ENCODE data around the gene EME1.

DNA sequence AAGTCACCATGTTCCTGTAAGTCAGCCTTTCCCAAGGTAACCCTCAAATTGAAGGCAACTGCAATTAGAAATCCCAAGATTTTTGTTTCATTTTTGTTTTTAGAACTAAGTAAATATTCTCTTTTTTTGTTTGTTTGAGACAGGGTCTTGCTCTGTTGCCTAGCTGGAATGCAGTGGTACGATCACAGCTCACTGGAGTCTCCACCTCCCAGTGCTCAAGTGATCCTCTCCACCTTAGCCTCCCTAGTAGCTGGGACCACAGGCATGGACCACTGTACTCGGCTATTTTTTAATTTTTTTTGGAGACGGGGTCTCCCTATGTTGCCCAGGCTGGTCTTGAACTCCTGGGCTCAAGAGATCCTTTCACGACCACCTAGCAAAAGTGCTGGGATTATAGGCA lies 34.9 kb downstream of the EME1 start:
- no peak for TF ChIP-seq EZH2 (IDR thresholded peaks at IDR 0.05; ENCODE audit: borderline replicate concordance, insufficient read depth, low read length, poor library complexity, severe bottlenecking)
- TF ChIP-seq, protein P1, sequence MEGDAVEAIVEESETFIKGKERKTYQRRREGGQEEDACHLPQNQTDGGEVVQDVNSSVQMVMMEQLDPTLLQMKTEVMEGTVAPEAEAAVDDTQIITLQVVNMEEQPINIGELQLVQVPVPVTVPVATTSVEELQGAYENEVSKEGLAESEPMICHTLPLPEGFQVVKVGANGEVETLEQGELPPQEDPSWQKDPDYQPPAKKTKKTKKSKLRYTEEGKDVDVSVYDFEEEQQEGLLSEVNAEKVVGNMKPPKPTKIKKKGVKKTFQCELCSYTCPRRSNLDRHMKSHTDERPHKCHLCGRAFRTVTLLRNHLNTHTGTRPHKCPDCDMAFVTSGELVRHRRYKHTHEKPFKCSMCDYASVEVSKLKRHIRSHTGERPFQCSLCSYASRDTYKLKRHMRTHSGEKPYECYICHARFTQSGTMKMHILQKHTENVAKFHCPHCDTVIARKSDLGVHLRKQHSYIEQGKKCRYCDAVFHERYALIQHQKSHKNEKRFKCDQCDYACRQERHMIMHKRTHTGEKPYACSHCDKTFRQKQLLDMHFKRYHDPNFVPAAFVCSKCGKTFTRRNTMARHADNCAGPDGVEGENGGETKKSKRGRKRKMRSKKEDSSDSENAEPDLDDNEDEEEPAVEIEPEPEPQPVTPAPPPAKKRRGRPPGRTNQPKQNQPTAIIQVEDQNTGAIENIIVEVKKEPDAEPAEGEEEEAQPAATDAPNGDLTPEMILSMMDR (IDR thresholded peaks at IDR 0.05; ENCODE audit: poor library complexity, severe bottlenecking): no peak
- no peak for TF ChIP-seq POLR2AphosphoS5 (IDR thresholded peaks at IDR 0.05)
- no peak for TF ChIP-seq MXI1 (conservative IDR thresholded peaks at IDR 0.05; ENCODE audit: poor library complexity, severe bottlenecking)
- no peak for TF ChIP-seq EP300 (conservative IDR thresholded peaks at IDR 0.05; ENCODE audit: poor library complexity, severe bottlenecking)
- no peak for TF ChIP-seq REST (IDR thresholded peaks at IDR 0.05; ENCODE audit: borderline replicate concordance)
- no peak for TF ChIP-seq RAD21 (conservative IDR thresholded peaks at IDR 0.05)
- no peak for TF ChIP-seq TAF1 (IDR thresholded peaks at IDR 0.05; ENCODE audit: low read depth)
- no peak for TF ChIP-seq SMC3 (conservative IDR thresholded peaks at IDR 0.05; ENCODE audit: poor library complexity)

Measured in neural cell (in vitro differentiated cells).